ENCODE data around the gene GIMAP8. TPM values are rescaled to one million over a fixed set of nuclear protein-coding genes. Genes with fewer than 3 reads are reported as not detected.
"Not testable (repeated sequence)": the region's sequence is repeated elsewhere in the genome, so short reads cannot be mapped to it uniquely, and the experiment has no call there.

Gene GIMAP8
- total and polyA plus RNA-seq, 4 donors = 3.9 to 8.8 (median 4.4) TPM

DNA sequence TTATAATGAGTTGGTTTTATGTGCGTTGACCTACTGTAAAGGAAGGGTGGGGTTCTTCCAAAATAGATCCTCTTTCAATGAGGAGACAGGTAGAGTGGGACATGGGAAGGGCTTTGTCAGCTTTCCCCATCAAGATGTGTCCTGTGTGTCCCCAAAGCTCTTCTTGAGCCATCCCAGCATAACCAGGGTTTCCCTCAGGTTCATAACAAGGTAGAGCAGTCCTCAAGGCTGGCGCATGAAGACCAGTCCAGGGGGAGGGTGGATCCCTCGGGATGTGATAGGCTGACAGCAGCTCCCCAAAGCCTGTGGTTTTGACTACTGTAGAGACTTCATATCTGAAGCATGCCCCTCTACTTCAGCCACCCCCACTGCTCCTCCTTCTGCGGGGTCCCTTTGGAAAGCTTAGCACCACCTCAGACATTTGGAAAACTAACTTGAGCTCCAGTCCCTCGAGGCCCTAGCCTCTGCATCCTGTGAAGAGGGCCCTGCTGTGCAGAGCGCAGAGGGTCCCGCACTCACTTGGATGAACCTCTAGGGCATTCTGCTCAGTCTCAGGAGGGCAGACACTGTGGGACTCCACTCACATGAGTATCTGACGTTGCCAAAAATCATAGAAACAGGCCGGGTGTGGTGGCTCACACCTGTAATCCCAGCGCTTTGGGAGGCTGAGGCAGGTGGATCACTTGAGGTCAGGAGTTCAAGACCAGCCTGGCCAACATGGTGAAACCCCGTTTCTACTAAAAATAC is 1.1 kb upstream of the GIMAP8 start:
- Histone ChIP-seq H3K4me3 (ENCODE audit: low read depth, low read length) (no peak overlapping the region), H3K9me3 (ENCODE audit: control insufficient read depth, insufficient read depth, low read length) (no peaks in the 10 kb centered on the region), H3K36me3 (ENCODE audit: control insufficient read depth, insufficient read depth, low read length) (no peaks in the 10 kb centered on the region), H3K4me1 (ENCODE audit: control insufficient read depth, insufficient read depth, low read length) (peaks cover 13% of the 10 kb centered on the region), H3K27me3 (ENCODE audit: control insufficient read depth, insufficient read depth, low read length) (no peaks in the 10 kb centered on the region), H3K27ac (ENCODE audit: low read depth, low read length) (no peak overlapping the region)
- WGBS (ENCODE audit: insufficient coverage) = 92% methylated on average over 8 of the region's 11 CpGs
- no peak for DNase-seq (ENCODE audit: low read depth in 4 of 6, low spot score in 6 of 6)

DNA sequence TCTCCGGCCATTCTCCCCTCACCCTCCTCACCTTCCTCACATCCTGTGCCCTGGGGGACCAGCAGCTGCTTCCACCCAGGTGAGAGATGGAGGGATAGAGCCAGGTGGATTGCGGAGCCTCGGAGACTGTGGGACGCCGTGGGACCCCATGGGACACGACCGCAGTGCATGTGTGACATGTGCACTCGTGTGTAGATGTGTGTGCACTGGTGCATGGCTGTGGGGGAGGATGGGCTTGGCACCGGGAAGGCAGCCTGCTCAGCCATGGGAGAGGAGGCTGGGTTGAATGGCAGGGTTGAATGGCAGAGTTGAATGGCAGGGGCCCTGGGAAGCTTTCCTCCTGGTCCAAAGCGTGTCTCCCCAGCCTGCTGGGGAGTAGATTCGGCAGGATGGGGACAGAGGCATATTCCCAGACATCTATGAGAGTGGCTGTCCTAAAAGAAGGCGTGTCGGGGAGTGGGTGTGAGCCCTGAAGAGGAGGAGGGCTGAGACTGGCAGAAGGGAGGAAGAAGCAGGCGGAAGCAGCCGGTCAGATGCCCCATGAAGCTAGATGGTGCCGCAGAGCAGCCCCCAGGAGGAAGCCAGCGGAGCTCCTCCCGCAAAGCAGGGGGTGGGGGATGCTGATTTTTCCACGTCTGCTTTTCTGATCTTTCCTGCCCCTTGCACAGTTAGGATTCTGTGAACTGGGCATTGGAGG is 815 bp downstream of the GIMAP8 start:
- H3K4me3 ChIP-seq (ENCODE audit: low read depth, low read length) = peak overlapping the region; percentile 24
- H3K27me3 ChIP-seq (ENCODE audit: control insufficient read depth, insufficient read depth, low read length) = no peaks in the 10 kb centered on the region
- DNase-seq (ENCODE audit: low read depth in 4 of 6, low spot score in 6 of 6) = no peak
- H3K9me3 ChIP-seq (ENCODE audit: control insufficient read depth, insufficient read depth, low read length) = no peaks in the 10 kb centered on the region
- no peaks in the 10 kb centered on the region for H3K36me3 ChIP-seq (ENCODE audit: control insufficient read depth, insufficient read depth, low read length)
- peaks cover 13% of the 10 kb centered on the region for H3K4me1 ChIP-seq (ENCODE audit: control insufficient read depth, insufficient read depth, low read length)
- WGBS (ENCODE audit: insufficient coverage) = 73% methylated on average over 17 of the region's 19 CpGs
- no peak overlapping the region for H3K27ac ChIP-seq (ENCODE audit: low read depth, low read length)

DNA sequence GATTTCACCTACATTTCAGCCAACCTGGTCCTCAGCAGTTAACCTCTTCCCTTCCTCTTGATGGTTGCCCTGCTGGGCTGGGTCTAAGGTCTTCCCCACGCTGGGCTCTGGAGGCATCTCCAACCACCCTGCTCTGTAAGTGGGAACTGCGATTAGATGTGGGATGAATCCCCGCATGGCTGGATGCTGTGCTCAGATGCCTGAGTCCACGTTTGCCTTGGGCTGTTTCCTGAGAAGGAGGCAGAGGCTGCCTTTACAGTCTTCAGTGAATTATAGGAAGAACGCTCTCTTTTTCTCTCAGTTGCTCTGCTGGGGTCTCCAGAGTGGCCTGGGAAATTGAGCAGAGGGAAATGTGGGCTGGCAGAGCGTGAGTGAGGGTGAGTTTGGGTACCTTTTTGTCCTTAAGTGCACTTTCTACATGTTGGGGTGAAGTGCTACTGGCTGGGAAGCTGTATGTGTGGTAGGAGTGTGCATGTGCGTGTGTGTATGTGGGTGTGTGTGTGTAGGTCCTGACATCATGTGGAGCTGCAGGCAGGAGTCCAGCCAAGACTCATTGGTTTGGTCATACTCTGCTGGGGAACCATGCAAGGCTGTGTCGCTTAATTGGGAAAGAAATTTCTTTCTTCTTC is 1.5 kb downstream of the GIMAP8 start:
- H3K36me3 ChIP-seq (ENCODE audit: control insufficient read depth, insufficient read depth, low read length) = no peaks in the 10 kb centered on the region
- no peak overlapping the region for H3K27ac ChIP-seq (ENCODE audit: low read depth, low read length)
- DNase-seq (ENCODE audit: low read depth in 4 of 6, low spot score in 6 of 6) = peak in 1 of 6 donors; percentile 47
- H3K9me3 ChIP-seq (ENCODE audit: control insufficient read depth, insufficient read depth, low read length) = no peaks in the 10 kb centered on the region
- peaks cover 13% of the 10 kb centered on the region for H3K4me1 ChIP-seq (ENCODE audit: control insufficient read depth, insufficient read depth, low read length)
- no peaks in the 10 kb centered on the region for H3K27me3 ChIP-seq (ENCODE audit: control insufficient read depth, insufficient read depth, low read length)
- H3K4me3 ChIP-seq (ENCODE audit: low read depth, low read length) = peak overlapping the region; percentile 24
- 51% methylated on average over 6 of the region's 8 CpGs for WGBS (ENCODE audit: insufficient coverage)

DNA sequence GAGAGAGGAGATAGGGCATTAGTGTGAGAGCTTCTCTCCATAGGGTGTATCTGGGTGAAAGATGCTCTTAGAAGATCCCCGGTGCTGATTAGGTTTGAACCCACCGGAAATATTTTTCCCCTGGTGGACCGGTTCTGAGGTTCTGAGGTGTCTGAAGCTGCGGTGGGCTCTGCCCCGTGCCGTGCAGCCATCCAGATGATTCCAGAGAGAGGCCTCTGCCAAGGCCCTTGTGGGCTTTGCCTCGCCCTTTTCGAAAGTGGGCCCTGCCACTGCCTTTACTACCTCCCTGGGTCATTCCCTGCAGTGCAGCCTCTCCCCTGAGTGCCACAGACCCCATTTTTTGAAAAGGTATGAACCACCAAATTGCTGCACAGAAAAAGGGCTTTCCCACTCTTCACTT is 2.8 kb downstream of the GIMAP8 start:
- WGBS (ENCODE audit: insufficient coverage) = 92% methylated on average over 8 of the region's 8 CpGs
- peaks cover 10% of the 10 kb centered on the region for H3K4me1 ChIP-seq (ENCODE audit: control insufficient read depth, insufficient read depth, low read length)
- no peaks in the 10 kb centered on the region for H3K27me3 ChIP-seq (ENCODE audit: control insufficient read depth, insufficient read depth, low read length)
- no peak for DNase-seq (ENCODE audit: low read depth in 4 of 6, low spot score in 6 of 6)
- H3K4me3 ChIP-seq (ENCODE audit: low read depth, low read length) = no peak overlapping the region
- no peak overlapping the region for H3K27ac ChIP-seq (ENCODE audit: low read depth, low read length)
- no peaks in the 10 kb centered on the region for H3K9me3 ChIP-seq (ENCODE audit: control insufficient read depth, insufficient read depth, low read length)
- H3K36me3 ChIP-seq (ENCODE audit: control insufficient read depth, insufficient read depth, low read length) = no peaks in the 10 kb centered on the region

DNA sequence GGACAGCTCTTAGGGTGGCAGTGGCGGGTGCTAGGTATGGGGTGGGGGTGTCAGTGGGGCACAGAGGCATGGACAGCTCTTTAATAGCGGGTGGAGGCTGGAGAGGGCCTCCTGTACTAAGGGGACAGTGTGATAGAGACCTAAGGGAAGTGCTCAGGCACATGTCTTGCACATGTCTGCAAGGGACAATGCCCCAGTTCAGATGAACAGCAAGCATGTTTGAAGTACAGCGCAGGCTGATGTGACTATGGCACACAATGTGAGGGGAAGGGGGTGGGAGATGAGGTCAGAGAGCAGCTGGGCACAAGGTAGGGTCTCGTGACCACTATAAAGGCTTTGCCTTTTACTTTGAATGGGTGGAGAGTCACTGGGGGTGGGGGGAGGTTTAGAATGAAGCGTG is 3.5 kb downstream of the GIMAP8 start:
- Histone ChIP-seq H3K27me3 (ENCODE audit: control insufficient read depth, insufficient read depth, low read length) (no peaks in the 10 kb centered on the region), H3K36me3 (ENCODE audit: control insufficient read depth, insufficient read depth, low read length) (no peaks in the 10 kb centered on the region), H3K9me3 (ENCODE audit: control insufficient read depth, insufficient read depth, low read length) (no peaks in the 10 kb centered on the region), H3K27ac (ENCODE audit: low read depth, low read length) (no peak overlapping the region), H3K4me1 (ENCODE audit: control insufficient read depth, insufficient read depth, low read length) (peaks cover 10% of the 10 kb centered on the region), H3K4me3 (ENCODE audit: low read depth, low read length) (no peak overlapping the region)
- WGBS (ENCODE audit: insufficient coverage) = 92% methylated on average over 5 of the region's 5 CpGs
- DNase-seq (ENCODE audit: low read depth in 4 of 6, low spot score in 6 of 6) = no peak

DNA sequence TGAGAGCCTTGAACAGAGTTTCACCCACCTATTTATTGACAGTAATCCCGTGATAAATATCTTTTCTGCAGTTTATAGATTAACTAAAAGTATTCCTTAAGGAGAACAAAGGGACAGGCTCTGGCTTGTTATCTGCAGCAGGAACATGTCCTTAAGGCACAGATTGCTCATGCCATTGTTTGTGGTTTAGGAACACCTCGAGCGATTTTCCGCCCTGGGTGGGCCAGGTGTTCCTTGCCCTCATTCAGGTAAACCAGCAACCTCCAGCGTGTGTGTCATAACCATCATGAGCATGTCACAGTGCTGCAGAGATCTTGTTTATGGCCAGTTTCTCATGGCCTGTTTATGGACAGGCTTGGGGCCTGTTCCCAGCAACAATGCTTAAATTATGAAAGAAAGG is 6.6 kb downstream of the GIMAP8 start:
- DNase-seq (ENCODE audit: low read depth in 4 of 6, low spot score in 6 of 6); H3K9me3 ChIP-seq (ENCODE audit: control insufficient read depth, insufficient read depth, low read length); H3K27ac ChIP-seq (ENCODE audit: low read depth, low read length); H3K4me1 ChIP-seq (ENCODE audit: control insufficient read depth, insufficient read depth, low read length); H3K36me3 ChIP-seq (ENCODE audit: control insufficient read depth, insufficient read depth, low read length); H3K27me3 ChIP-seq (ENCODE audit: control insufficient read depth, insufficient read depth, low read length); H3K4me3 ChIP-seq (ENCODE audit: low read depth, low read length): not testable (repeated sequence)
- 93% methylated on average over 4 of the region's 5 CpGs for WGBS (ENCODE audit: insufficient coverage)

DNA sequence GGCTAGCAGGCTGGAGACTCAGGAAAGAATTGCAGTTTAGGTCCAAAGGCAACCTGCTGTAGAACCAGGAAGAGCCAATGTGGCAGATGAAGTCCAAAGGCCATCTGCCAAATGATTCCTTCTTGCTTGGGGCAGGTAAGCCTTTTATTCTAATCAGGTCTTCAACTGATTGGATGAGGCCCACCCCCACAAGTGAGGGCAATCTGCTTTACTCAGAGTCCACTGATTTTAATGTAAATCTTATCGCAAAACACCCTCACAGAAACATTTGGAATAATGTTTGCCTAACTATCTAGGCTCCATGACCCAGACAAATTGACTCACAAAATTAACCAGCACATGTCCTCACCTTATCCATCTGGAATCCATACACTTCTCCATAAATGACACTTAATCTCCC is 7.8 kb downstream of the GIMAP8 start:
- WGBS (ENCODE audit: insufficient coverage) = 100% methylated on average over 1 of the region's 1 CpG
- no peak for DNase-seq (ENCODE audit: low read depth in 4 of 6, low spot score in 6 of 6)
- H3K27ac ChIP-seq (ENCODE audit: low read depth, low read length) = no peak overlapping the region
- no peaks in the 10 kb centered on the region for H3K36me3 ChIP-seq (ENCODE audit: control insufficient read depth, insufficient read depth, low read length)
- H3K4me3 ChIP-seq (ENCODE audit: low read depth, low read length) = no peak overlapping the region
- no peaks in the 10 kb centered on the region for H3K27me3 ChIP-seq (ENCODE audit: control insufficient read depth, insufficient read depth, low read length)
- H3K4me1 ChIP-seq (ENCODE audit: control insufficient read depth, insufficient read depth, low read length) = no peaks in the 10 kb centered on the region
- peaks cover 4% of the 10 kb centered on the region for H3K9me3 ChIP-seq (ENCODE audit: control insufficient read depth, insufficient read depth, low read length)

DNA sequence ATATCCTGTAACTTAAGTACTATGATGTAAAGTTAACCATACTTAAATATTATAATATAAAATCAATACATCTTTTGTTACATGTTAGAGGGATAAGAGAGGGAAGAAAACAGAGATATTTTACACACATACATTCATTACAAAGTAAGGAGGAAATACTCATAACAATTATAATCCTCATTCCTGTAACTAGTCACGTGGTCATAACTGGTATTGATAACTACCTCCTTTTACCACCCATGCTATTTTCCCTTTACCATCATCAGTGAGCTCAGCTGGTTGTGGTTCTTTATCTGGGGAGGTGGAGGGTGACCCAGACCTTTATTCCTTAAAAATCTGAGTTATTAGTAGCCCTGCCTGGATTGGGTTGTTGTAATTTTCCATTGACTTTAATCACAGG is 8.3 kb downstream of the GIMAP8 start:
- Histone ChIP-seq H3K27me3 (ENCODE audit: control insufficient read depth, insufficient read depth, low read length) (no peaks in the 10 kb centered on the region), H3K36me3 (ENCODE audit: control insufficient read depth, insufficient read depth, low read length) (no peaks in the 10 kb centered on the region), H3K4me3 (ENCODE audit: low read depth, low read length) (no peak overlapping the region), H3K9me3 (ENCODE audit: control insufficient read depth, insufficient read depth, low read length) (peaks cover 4% of the 10 kb centered on the region), H3K27ac (ENCODE audit: low read depth, low read length) (no peak overlapping the region), H3K4me1 (ENCODE audit: control insufficient read depth, insufficient read depth, low read length) (no peaks in the 10 kb centered on the region)
- WGBS (ENCODE audit: insufficient coverage) = no CpG with 5 or more reads among the region's 1 CpG
- no peak for DNase-seq (ENCODE audit: low read depth in 4 of 6, low spot score in 6 of 6)

DNA sequence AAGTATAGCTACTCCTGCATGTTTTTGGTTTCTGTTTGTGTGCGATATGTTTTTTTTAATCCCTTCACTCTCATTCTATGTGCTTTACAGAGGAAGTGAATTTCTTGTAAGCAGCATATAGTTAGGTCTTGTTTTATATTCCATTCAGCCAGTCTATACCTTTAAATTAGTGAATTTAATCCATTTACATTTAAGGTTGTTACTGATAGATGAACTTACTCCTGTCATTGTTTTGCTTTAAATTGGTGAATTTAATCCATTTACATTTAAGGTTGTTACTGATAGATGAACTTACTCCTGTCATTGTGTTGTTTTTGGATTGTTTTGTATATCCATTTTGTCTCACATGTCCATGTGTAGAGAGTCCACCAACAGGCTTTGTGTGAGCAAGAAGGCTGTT is 11.1 kb downstream of the GIMAP8 start:
- no CpG with 5 or more reads among the region's 1 CpG for WGBS (ENCODE audit: insufficient coverage)
- no peaks in the 10 kb centered on the region for H3K27me3 ChIP-seq (ENCODE audit: control insufficient read depth, insufficient read depth, low read length)
- H3K9me3 ChIP-seq (ENCODE audit: control insufficient read depth, insufficient read depth, low read length) = peaks cover 4% of the 10 kb centered on the region
- H3K4me3 ChIP-seq (ENCODE audit: low read depth, low read length) = no peak overlapping the region
- H3K4me1 ChIP-seq (ENCODE audit: control insufficient read depth, insufficient read depth, low read length) = no peaks in the 10 kb centered on the region
- no peak overlapping the region for H3K27ac ChIP-seq (ENCODE audit: low read depth, low read length)
- H3K36me3 ChIP-seq (ENCODE audit: control insufficient read depth, insufficient read depth, low read length) = no peaks in the 10 kb centered on the region
- DNase-seq (ENCODE audit: low read depth in 4 of 6, low spot score in 6 of 6) = no peak

DNA sequence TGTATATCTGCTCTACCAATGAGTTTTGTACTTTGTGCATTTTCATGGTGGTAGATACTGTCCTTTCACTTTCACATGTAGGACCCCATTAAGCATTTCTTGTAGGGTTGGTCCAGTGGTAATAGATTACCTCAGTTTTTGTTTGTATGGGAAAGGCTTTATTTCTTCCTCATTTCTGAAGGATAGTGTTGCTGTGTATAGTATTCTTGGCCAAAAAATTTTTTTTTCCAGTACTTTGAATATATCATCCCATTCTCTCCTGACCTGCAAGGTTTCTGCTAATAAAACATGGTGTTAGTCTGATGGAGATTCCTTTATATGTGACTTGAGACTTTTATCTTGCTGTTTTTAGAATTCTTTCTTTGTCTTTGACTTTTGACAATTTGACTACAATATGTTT is 12.0 kb downstream of the GIMAP8 start:
- Histone ChIP-seq H3K4me1 (ENCODE audit: control insufficient read depth, insufficient read depth, low read length) (no peaks in the 10 kb centered on the region), H3K4me3 (ENCODE audit: low read depth, low read length) (no peak overlapping the region)
- no peak for DNase-seq (ENCODE audit: low read depth in 4 of 6, low spot score in 6 of 6)

More for the DNA sequence above, 12.0 kb downstream of the GIMAP8 start:
- H3K27ac ChIP-seq (ENCODE audit: low read depth, low read length) = no peak overlapping the region
- H3K27me3 ChIP-seq (ENCODE audit: control insufficient read depth, insufficient read depth, low read length) = no peaks in the 10 kb centered on the region
- H3K9me3 ChIP-seq (ENCODE audit: control insufficient read depth, insufficient read depth, low read length) = peaks cover 4% of the 10 kb centered on the region
- no peaks in the 10 kb centered on the region for H3K36me3 ChIP-seq (ENCODE audit: control insufficient read depth, insufficient read depth, low read length)
